Non-pigmented ciliary epithelial cell (primary cell): ENCODE measurements around the gene REX1BD.

Source experiments
- DNase-seq: peaks from one replicate; pipeline ENCODE4 v3.0.0-alpha.2; 2010; ENCODE audit warnings: low read depth

The REX1BD gene

GRCh38 chr19:18603255-18603957 lies 14.8 kb downstream of the REX1BD start:
- DNase-seq = no peak

- DNase-seq = no peak
Measured at GRCh38 chr19:18603958-18604819, 15.6 kb downstream of the REX1BD start.

- no peak for DNase-seq
Measured at GRCh38 chr19:18604820-18605159, 16.2 kb downstream of the REX1BD start.

- no peak for DNase-seq
Measured at GRCh38 chr19:18605196-18605545, 16.6 kb downstream of the REX1BD start.

GRCh38 chr19:18605546-18606280 lies 17.1 kb downstream of the REX1BD start:
- DNase-seq = no peak

GRCh38 chr19:18606281-18607225 lies 18.0 kb downstream of the REX1BD start, which contains the start of gene CRLF1:
Gene CRLF1 (minus strand): TSS chr19:18606799. CDS start chr19:18606656, 143 bp downstream.
- no peak for DNase-seq

GRCh38 chr19:18607226-18608101 lies 18.9 kb downstream of the REX1BD start:
- DNase-seq = no peak

- DNase-seq = no peak
Measured at GRCh38 chr19:18608102-18608804, 19.7 kb downstream of the REX1BD start.

- DNase-seq = no peak
Measured at GRCh38 chr19:18608805-18609716, 20.5 kb downstream of the REX1BD start.

- no peak for DNase-seq
Measured at GRCh38 chr19:18609717-18610051, 21.1 kb downstream of the REX1BD start.

GRCh38 chr19:18610245-18610555 lies 21.6 kb downstream of the REX1BD start:
- no peak for DNase-seq

- no peak for DNase-seq
Measured at GRCh38 chr19:18610556-18611326, 22.1 kb downstream of the REX1BD start.

GRCh38 chr19:18611327-18612050 lies 22.9 kb downstream of the REX1BD start:
- DNase-seq = no peak

GRCh38 chr19:18612051-18612771 lies 23.6 kb downstream of the REX1BD start:
- DNase-seq = no peak

- no peak for DNase-seq
Measured at GRCh38 chr19:18612772-18613588, 24.4 kb downstream of the REX1BD start, which contains the start of gene TMEM59L. Gene TMEM59L (plus strand): TSS chr19:18612870. CDS start chr19:18612959, 89 bp downstream.
